Stimulated activated CD4-positive, alpha-beta T cell treated with anti-CD3 and anti-CD28 coated beads, Interleukin-1b, Interleukin-23, amount 100 ng/mL, for 24 hours (primary cell): Measurements from ENCODE around the gene RAB3A.

Source experiments
- DNase-seq, 4 experiments: peaks; one replicate each; pipeline ENCODE4 v3.0.0-alpha.2; 2020; ENCODE audit warnings: low read depth in 4 of 4, low spot score in 1 of 4

RAB3A gene

DNA sequence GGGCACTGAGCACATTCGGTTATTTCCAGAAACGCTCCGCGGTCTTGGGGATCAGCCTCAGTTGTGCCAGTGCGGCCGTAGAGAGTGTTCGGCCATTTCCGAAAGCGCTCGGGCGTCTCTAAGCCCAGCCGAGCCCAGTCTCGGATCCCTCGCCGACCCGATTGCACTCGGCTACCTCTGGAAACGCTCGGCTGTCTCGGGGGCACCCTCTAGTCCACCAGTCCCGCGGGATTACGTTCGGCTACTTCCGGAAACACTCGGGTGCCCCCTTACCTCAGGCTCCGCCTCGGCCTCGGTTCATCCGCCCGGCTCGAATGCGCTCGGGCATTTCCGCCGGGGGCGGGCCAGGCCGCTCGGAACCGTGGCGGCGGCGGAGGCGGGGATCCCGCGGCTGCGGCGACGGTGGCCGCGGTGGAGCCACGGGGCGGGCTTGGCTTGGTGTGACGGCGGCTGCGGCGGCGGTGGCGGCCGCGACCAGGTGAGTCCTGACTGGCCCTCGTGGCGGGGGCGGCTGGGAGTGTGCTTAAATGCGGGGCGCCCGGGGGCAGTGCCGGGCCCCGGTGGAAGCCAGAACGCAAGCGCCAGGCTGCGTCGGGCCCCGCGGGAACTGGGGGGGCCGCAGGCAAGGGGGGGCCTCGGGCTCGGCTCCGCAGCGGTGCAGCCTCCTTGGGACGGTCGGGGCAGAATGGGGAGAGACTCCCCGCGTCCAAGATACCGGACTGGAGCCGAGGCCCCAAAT lies 50.9 kb downstream of the RAB3A start, which contains the start of gene PIK3R2:
PIK3R2 (plus strand) TSS at position 347 of the 739 bp plus-strand sequence. CDS start 2,717 bp downstream, outside the sequence.
- peak; percentile 96 to 100 (median 100) for DNase-seq

DNA sequence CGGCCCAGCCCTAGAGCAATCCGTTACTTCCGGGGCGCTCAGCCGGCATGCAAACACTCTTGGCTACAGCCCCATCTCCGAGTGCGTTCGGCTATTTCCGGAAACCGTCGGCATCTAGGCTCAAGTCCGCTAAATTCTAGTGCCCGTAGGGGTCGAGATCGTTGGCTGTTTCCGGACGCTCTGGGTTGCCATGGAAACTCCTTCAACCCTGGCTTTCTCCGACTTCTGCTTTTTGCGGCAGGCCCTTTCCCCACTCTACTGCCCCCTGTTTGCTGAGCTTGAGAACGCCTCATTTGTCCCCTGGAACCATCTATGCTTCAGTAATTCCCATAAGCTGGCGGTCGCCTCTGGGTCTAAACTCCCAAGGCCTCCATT lies 51.4 kb downstream of the RAB3A start:
- peak; percentile 94 to 99 (median 96) for DNase-seq

DNA sequence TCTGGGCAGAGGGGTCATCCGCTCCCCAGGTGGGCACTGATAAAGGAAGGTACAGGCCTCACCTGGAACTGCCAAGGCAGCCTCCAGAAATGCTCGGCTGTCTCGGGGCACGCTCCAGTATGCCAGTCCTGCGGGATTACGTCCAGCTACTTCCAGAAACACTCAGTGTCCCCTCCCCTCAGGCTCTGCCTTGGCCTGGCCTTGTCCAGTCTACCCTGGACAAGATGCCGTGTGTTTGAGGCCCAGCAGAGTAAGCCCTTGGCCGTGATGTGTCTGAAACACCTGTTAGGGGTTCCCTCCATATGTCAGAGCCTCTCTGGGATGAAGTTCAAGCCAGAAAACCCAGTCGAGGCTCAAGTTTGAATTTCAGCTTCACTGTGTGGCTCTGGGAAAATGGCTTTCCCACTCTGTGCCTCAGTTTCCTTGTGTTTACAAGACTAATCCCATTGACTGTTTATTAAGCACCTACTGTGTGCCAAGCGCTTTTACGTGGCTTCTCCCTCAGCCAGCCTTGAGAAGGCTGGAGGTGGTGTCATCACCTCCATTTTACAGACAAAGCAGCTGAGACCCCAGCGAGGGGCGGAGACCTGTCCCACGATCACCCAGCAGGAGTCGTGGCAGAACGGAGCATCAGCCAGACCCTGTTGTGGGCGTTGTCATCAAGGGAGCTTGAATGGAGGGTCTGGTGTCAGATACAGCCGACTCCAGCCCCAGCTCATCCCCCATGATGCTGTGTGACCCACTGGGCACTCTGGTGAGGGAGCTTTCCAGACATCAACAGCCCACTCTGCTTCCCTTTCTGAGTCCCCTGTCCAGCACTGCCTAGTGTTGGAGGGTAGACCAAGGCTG lies 52.8 kb downstream of the RAB3A start:
- no peak for DNase-seq

DNA sequence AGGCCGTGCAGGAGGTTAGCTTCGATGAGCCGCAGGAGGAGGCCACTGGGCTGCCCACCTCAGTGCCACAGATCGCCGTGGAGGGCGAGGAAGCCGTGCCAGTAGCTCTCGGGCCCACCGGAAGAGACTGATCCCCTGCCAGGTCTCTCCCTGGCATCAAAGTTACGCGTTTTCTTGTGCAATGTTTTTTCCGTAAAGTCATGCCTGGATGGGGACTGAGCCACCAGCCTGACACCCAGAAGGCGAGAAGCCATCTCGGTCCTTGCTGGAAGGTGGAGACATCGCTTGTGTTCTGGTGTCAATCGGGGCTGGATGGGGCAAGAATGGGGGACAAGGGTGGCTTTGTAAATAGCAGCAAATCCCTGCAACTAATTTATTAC lies 54.3 kb downstream of the RAB3A start:
- no peak for DNase-seq

DNA sequence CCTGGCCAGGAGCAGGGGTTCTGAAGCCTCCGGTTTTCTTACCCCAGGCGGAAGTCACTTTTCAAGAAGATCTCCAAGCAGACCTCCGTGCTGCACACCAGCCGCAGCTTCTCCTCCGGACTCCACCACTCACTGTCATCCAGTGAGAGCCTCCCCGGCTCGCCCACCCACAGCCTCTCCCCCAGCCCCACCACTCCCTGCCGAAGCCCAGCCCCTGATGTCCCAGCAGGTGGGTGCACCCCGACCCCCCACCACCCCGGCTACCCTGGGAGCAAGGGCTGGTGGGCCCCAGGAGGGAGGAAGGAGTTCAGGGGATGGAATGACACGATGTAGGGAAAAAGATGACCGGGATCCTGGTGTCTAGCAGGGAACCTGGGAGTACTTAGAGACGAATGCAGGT lies 56.4 kb downstream of the RAB3A start:
- DNase-seq, result no peak
